Endometrial microvascular endothelial cells (primary cell): ENCODE data around the gene SDCBP2. TPM values are rescaled to one million over a fixed set of nuclear protein-coding genes. Genes with fewer than 3 reads are reported as not detected.

Experiments
- in situ Hi-C: cut with HindIII; loops from 2 replicates; pipeline ENCODE4 v1.10.0; 2017; ENCODE audit warnings: low sequenced_read_pairs, low pct_unique_long_range_greater_than_20kb; ENCODE audit errors: inconsistent ontology term
- total RNA-seq: library from RNA; depleted of rRNA; stranded (reverse); fragments of >200 nt; gene quantifications from one replicate; pipeline ENCODE4 v1.2.3, GENCODE V29; 2015; ENCODE audit errors: inconsistent ontology term

The SDCBP2 gene
- total RNA-seq, 1 donor from 2014 or later = 16.6 TPM

DNA sequence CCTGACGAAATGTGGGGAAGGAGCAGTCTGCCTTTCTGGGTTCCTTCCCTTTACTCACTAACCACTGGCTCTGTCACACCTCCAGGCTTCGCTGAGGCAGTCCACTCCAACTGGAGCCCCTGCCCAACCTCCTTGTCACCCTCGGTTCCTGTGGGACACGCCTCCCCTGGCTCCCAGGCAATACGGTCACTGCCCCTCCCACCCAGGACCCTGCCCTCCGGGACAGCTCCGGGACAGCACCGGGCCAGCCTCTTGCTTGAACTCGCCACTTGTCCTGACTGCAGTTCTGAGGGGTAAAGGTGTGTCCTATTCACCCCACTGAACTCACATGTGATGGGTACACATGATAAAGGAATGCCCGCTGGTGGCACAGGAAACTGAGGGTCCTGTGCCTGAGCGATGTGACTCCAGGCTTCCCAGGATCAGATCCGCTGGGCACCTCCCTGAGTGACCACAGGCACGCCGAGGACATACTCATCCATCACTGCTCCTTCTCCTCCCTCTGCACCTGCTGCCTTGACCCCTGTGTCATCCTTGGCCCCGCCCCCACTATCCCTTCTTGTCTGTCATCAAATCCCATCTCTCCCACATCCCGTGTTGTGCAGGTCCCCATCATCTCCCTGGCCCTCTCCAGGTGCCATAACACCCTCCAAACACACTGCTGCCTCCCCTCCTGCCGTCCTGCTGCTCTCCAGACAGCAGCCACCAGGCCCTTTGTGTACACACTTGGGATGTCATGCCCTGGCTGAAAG lies 7.9 kb downstream of the SDCBP2 start:
- in situ Hi-C loops = loop anchor here (10.0 kb wide), 2 partner anchors 74 to 114 kb away; partner anchors contain the start of gene FKBP1A

DNA sequence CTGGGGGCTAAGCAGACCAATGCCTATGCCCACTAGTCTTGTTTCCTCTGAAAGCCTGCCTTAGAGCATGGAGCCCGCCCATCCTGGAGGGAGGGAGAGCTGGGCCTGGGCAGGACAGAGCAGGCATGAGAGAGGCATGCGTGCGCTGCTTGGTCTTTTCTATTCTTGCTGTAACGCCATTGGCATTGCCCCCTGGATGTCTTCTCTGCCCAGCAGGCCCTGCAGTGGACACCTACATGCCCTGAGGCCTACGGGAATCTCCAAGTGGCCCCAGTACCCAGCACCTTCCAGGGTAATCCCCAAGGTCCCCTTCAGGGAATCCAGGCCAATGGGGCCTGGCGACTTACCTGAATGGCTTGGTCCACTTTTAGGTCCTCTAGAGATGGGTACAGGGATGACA lies 8.9 kb downstream of the SDCBP2 start:
- in situ Hi-C loops = loop anchor here (10.0 kb wide), 2 partner anchors 75 to 115 kb away; partner anchors contain the start of gene FKBP1A

DNA sequence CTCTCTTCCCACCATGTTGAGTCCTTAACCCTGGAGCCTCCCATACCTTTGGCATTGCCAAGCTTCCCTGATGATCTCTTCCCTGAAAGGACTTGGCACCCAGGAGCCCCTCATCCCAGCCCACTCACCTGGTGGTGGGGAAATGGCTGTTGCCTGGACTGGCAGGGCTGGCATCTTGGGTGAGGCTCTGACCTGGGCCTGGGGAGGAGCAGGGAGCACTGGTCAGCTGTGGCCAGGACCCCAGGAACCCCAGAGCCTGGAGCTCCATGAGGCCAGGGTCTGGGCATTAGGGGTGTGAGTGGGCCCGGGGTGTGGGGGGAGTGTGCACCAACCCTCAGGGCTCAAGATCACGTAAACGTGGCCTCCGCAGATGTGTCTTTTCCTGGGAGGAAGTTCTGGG lies 9.5 kb downstream of the SDCBP2 start:
- in situ Hi-C loops = no loop called here

DNA sequence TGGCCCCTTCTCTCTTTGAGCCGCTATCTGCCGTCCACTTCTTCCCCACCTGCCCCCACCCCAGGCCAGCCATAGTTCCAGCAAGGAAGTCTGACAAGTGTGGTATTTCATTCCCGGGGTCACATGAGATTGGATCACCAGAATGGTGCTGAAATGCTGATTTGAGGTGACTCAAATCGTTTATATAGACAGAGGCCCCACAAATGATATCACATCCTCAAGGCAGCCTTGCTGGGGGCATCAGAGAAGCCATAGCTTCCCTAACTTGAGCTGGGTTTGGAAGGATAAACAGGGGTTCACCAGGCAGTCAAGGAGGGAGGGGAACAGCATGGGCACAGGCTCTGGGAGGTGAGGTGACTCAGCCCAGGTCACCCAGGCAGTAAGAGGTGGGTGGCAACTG lies 9.9 kb downstream of the SDCBP2 start:
- in situ Hi-C loops = no loop called here

DNA sequence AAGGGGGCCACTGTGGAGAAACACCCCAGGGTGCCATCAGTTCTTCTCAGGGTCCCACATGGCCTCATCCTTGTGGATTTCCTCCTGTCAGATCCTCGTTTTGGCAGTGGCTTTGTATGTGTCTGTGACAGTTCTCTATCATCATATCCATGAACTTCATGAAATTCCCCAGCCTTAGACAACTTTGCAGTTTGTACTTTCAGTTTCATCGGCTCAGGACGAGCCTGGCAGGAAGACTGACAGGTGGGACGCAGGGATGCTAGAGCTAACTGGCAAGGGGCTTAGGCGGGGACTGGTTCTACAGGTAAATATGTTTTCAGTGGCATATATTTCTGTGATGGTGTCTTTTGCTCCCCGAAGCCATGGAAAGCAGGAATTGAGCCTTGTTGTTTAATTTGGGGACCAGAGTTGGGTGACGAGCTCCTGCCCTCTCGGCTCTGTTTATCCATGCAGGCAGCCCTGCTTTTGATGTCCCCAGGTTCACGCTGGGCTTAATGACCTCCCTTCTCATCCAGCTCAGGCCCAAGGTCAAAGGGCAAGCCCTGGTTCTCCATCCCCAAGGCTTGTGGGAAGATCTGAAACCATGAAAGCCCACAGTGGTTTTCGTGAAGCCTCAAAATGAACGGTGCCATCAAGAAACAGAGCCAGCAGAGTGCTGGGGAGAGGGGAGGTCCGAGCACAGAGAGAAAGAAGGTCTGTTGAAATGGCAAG lies 11.2 kb downstream of the SDCBP2 start:
- in situ Hi-C loops = no loop called here

DNA sequence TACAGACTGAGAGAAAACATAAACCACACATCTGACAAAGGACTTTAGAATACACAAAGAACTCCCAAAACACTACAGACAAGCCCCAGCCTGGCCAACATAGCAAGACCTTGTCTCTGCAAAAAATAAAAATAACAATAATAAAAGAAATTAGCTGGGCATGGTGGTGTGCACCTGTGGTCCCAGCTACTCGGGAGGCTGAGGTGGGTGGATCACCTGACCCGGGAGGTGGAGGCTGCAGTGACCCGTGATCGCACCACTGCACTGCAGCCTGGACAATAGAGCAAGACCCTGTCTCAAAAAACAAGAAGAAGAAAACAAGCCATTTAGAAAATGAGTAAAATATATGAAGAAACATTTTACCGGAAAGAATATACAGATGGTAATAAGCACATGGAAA lies 13.1 kb downstream of the SDCBP2 start:
- in situ Hi-C loops = no loop called here

DNA sequence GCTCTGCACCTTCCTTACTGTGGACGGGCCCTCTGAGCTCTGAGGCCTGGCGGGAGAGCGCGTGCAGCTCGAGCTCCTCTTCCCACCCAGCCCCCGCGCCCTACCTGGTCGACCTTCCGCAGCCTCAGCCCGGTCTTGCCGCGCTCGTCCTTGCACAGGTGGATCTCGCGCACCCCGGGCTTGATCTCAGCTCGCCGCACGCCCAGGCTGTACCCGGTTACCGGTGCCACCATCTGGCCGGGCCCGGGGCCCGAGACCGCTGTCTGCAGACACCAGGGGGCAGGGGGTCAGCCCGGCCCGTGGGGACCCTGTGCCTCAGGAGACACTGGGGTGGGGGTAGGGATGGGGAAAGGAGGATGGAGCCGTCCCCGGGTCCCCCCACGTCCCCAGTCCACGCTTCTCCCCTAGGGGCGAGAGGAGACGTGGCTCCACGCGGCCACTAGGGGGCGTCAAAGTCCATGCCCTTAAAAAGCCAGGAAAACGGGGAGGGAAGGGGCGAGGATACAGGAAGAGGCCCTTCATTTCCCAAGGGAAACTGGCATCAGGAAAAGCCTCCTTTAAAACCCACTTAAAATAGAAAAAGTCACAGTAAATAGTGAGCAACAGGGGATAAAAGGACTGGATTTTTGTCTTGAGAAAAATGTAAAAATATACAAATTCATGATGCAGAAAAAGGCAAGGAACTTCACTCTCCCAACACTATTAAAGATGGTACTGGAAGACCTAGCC lies 15.5 kb downstream of the SDCBP2 start:
- in situ Hi-C loops = no loop called here

DNA sequence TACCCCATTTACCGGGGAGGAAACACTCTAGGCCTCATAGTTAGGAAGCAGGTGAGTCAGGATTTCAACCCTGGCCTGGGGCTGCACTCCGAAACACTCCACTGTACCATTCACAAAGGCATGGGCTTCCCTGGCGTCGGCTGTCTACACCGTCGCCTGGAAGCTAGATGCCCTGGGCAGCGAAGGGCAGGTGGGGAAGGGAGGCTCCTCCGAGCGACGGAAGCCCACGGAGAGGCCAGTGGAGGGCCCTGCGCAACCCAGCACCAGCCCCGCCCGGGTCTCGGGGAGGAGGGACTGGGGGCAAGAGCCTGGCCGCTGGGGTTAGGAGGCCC lies 16.1 kb downstream of the SDCBP2 start:
- in situ Hi-C loops = no loop called here

DNA sequence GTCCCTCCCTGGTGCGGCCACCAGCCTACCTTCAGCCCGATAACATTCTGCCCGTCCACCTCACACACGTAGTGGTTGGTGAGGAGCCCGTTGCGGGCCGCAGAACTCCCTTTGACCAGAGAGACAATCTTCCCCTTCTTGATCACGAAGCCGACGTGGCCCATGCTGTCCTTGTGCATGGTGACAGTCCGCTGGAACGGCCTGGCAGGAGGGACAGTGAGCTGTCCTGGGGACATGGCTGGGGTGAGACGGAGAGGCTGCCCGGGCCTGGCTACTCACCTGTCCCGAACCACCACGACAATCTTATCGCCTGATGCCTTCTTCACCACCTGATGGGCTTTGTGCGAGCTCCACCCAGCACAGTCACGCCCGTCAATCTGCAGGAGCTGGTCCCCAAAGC lies 16.6 kb downstream of the SDCBP2 start:
- in situ Hi-C loops = no loop called here

DNA sequence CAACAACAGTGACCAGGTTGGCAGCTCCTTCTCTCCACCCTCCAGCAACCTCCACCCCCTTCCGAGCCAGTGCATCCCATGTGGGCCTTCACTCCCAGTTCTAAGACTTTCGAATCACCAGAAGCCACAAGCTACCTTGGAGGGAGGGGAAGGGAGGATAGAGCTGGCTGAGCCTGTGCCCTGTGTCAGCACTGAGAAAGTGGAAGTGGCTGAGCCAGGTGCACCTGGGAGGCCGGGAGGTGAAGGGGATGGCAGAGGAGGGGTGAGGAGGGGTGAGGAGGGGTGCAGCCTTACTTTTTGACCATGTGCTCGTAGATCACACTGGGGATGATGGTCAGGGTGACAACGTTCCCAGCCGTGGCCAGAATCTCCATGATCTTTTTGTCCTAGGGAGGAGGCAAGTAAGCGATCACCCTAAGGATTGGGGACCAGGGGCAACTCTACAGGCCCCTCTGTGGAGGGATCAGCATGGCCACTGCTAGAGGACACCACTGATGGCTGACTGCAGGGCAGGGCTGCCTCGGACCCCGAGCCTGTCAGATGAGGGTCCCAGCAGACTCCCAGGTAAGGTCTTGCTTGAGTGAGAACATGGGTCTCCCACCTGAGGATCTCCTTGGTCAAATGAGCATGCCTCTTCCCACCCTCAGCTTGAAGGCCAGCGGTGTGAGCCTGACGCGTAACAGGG lies 18.3 kb downstream of the SDCBP2 start:
- in situ Hi-C loops = no loop called here

DNA sequence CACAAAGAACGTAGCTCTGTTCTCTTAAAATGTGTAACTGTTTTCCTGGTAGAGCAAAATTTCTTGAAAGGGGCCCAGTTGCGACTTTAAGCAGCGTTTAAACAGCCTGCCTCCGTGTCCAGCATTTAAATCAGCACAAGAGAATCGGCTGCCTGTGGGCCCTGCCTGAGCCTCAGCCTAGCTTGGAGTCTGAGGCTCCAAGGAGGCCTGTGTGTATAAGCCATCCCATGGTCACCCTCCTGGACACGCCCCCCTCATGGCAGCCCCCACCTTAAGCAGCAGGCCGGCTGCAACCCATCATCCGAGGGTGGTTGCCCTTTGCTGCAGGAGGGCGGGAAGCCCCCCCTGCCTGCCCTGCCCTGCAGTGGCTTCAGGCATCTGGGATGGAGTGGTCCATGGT lies 18.9 kb downstream of the SDCBP2 start:
- in situ Hi-C loops = no loop called here

DNA sequence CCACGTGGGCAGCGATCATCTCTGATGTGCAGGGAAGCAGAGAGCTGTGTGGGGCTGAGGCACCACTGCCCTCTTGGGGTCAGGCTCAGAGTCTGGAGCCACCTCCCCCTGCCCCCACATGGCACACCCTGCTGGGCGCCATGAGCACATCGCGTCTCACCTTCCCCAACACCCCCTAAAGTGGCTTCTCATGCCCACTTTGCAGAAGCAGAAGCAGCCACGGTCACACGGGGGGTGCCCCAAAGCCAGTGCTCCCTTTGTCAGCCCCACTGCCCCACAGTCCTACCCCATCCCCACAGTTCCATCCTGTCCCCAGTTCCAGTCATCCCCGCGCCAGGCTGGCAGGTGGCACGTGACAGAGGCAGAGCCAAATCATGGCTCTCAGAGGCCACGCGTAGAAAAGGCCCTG lies 19.5 kb downstream of the SDCBP2 start:
- in situ Hi-C loops = no loop called here

DNA sequence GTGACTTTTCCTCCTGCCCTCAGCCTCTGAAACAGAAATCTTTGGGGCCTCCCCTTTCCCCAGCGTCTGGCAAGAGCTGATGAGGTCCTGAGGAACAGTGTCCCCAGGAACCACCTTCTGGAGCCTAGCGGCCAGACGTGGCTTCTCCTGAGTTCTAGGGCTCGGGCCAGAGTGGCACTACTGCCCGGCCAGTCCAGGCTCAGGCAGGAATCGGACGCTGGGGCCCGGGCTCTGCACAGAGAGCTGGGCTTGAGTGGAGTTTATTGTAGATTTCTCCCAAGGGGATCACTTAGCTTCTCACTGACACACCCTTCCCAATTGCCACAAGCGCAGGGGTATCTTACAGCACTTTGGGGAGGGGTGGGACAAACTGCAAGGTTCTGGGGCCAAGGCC lies 20.2 kb downstream of the SDCBP2 start:
- in situ Hi-C loops = no loop called here

DNA sequence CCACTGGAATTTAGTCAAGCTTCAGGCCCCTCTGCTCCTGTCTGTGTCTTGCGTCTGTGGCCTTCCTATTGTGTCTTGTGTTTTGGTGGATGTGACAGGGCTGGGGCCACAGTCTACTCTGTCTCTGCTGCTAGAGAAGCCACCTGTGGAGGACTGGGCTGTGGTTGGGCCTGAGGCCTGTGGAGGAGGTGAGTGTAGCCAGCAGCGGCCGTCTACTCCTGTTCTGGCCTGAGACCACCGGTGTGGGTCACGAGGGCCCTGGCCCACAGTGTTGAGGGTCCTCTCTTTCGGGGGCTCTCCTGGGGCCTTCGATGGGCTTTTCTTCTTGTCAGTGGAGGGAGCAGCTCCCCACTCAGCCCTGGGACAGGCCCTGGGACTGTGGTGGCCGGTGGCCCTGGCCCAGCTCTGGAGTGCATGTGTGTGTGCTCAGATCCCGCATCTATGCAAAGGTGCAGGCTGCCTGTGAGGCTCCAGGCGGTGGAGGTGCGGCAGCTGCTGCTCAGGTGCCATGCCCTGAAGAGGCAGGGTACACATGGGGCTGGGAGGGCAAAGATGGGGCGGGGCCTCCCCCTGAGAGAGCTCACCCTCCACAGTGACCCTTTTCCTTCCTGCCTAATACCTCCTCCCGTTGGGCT lies 20.8 kb downstream of the SDCBP2 start:
- in situ Hi-C loops = no loop called here

DNA sequence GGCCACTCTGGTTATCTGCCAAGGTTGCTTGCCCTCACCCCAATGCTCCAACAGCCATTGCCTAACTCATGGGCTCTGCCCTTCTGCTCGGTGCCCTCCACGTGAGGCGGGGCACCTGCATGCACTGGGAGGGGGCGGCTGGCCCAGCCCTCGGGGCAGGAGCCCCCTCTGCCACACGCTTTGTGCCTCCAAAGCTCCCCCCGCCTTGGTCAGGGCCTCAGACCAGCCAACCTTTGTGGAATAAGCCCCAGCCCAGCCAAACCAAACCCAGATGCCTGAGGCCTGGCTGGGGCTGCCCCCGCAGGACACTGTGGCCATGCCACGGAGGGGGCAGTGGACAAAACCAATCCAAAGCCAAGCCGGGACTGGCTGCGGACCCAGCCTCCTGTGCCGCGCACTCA lies 21.4 kb downstream of the SDCBP2 start:
- in situ Hi-C loops = no loop called here

DNA sequence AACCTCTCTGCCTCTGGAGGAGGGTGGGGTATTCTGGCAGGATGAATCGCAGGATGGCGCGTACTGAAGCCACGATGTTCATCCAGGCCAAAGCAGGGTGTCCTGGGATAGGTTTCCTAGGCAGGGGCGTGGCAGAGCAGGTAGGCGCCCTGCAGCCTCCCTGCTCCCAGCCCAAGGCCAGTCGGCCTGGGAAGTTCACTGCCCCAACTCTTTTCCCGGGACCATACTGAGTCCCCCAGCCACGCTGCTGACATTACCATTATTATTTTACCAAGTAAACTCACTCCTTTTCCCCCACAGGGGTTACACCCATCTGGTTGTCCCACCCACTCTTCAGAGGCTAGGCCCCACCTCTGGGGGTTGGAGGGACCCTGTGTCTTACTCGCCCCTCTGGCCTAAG lies 21.8 kb downstream of the SDCBP2 start:
- in situ Hi-C loops = no loop called here

DNA sequence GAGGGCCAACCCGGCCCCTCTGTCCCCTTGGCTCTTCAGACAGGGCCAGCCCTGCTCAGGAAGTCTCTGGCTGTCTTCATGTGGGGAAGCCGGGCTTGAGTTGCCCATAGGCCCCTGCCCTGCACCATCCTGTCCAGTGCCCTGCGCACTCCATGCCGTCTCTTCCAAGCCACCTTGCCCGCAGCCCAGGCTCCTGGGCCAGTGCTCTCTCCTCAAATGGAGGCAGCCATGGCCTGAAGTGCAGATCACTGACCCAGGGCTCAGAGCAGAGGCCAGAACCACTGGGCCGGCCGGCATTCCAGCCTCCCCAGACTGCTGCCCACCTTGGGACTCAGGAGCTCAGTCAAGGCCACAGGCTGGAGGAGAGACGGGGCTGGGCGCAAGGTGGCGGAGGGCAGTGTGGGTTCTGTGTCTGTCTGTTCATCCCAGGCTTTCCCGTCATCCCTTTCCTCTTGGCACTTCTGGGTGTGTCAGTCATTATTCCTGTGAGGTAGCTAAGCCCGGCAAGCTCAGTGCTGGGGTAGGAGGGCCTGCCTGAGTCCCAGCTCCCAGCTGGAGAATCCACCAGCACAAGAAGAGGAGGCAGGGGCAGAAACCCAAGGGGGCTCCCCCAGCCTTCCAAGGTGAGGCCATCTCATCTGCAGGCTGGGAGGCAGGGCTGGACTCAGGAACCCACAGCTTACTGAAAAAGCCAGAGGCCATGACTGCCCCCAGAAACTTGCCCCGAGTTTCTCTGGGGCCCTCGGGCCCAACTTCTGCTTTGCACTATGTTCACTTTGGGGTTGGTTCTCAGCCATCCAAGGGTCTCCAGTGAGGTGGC lies 22.4 kb downstream of the SDCBP2 start:
- in situ Hi-C loops = no loop called here

DNA sequence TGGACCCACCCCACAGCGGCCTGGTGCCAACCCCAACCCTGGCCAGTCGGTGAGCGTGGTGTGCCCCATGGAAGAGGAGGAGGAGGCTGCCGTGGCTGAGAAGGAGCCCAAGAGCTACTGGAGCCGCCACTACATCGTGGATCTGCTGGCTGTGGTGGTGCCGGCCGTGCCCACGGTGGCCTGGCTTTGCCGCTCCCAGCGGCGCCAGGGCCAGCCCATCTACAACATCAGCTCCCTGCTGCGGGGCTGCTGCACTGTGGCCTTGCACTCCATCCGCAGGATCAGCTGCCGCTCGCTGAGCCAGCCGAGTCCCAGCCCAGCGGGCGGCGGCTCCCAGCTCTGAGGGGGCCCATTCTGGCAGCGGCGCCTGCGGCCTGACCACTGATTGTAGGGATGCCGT lies 23.2 kb downstream of the SDCBP2 start:
- in situ Hi-C loops = no loop called here
